ENCODE results near the gene CYB561D2. TPM values are rescaled to one million over a fixed set of nuclear protein-coding genes. Genes with fewer than 3 reads are reported as not detected.

Gene CYB561D2
- total and polyA plus RNA-seq, 2 of the 13 experiments (the other 11 are each of a cell fraction or from before 2014, with no cell fraction given) = 11.1 to 17.2 TPM

- TF ChIP-seq HNF4G (IDR thresholded peaks at IDR 0.05; ENCODE audit: borderline replicate concordance, low read depth, low read length) (peak; percentile 50; the same call in 1 of the 2 replicates), HNF4G (CRISPR knock-in tag; IDR thresholded peaks at IDR 0.05; ENCODE audit: borderline replicate concordance, low read depth) (no peak), MEF2D (CRISPR knock-in tag; IDR thresholded peaks at IDR 0.05) (no peak), ZNF773 (CRISPR knock-in tag; IDR thresholded peaks at IDR 0.05; ENCODE audit: borderline replicate concordance) (no peak), THAP11 (CRISPR knock-in tag; IDR thresholded peaks at IDR 0.05) (peak; percentile 77), PCBP2 (optimal IDR thresholded peaks at IDR 0.05; ENCODE audit: low read depth, low read length, poor library complexity, severe bottlenecking) (no peak), ZNF468 (CRISPR knock-in tag; IDR thresholded peaks at IDR 0.05) (no peak), ZFP36L1 (CRISPR knock-in tag; IDR thresholded peaks at IDR 0.05) (no peak), CHD4 (IDR thresholded peaks at IDR 0.05; ENCODE audit: borderline replicate concordance, low read length) (no peak), HOXA7 (CRISPR knock-in tag; IDR thresholded peaks at IDR 0.05) (no peak), PHF20 (CRISPR knock-in tag; IDR thresholded peaks at IDR 0.05) (no peak), HMGA1 (CRISPR knock-in tag; conservative IDR thresholded peaks at IDR 0.05) (no peak), ZIK1 (CRISPR knock-in tag; IDR thresholded peaks at IDR 0.05; ENCODE audit: borderline replicate concordance, low read depth) (no peak), HNRNPK (IDR thresholded peaks at IDR 0.05; ENCODE audit: low read depth, low read length, poor library complexity, severe bottlenecking) (no peak), IRF9 (CRISPR knock-in tag; IDR thresholded peaks at IDR 0.05; ENCODE audit: borderline replicate concordance) (no peak), BRCA1 (CRISPR knock-in tag; IDR thresholded peaks at IDR 0.05) (no peak), KDM5B (CRISPR knock-in tag; IDR thresholded peaks at IDR 0.05; ENCODE audit: borderline replicate concordance) (peak; percentile 57; the same call in 1 of the 2 replicates), RARA (CRISPR knock-in tag; IDR thresholded peaks at IDR 0.05) (0 out of 2 replicates have a peak, but pooled peaks have one; percentile 21), ZGPAT (CRISPR knock-in tag; IDR thresholded peaks at IDR 0.05) (peak; percentile 48; the same call in 1 of the 2 replicates), DBP (CRISPR knock-in tag; IDR thresholded peaks at IDR 0.05; ENCODE audit: not compliant biosample characterization) (no peak), ZSCAN31 (CRISPR knock-in tag; IDR thresholded peaks at IDR 0.05; ENCODE audit: low read depth) (peak; percentile 64; the same call in 1 of the 2 replicates), GABPA (IDR thresholded peaks at IDR 0.05; ENCODE audit: low read depth, low read length) (no peak), GABPA (CRISPR knock-in tag; IDR thresholded peaks at IDR 0.05; ENCODE audit: low read depth) (peak; percentile 39), JUN (CRISPR knock-in tag; IDR thresholded peaks at IDR 0.05) (no peak), ZFP62 (CRISPR knock-in tag; IDR thresholded peaks at IDR 0.05) (no peak)
- TF ChIP-seq, protein P1, sequence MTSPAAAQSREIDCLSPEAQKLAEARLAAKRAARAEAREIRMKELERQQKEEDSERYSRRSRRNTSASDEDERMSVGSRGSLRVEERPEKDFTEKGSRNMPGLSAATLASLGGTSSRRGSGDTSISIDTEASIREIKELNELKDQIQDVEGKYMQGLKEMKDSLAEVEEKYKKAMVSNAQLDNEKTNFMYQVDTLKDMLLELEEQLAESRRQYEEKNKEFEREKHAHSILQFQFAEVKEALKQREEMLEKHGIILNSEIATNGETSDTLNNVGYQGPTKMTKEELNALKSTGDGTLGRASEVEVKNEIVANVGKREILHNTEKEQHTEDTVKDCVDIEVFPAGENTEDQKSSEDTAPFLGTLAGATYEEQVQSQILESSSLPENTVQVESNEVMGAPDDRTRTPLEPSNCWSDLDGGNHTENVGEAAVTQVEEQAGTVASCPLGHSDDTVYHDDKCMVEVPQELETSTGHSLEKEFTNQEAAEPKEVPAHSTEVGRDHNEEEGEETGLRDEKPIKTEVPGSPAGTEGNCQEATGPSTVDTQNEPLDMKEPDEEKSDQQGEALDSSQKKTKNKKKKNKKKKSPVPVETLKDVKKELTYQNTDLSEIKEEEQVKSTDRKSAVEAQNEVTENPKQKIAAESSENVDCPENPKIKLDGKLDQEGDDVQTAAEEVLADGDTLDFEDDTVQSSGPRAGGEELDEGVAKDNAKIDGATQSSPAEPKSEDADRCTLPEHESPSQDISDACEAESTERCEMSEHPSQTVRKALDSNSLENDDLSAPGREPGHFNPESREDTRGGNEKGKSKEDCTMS (CRISPR knock-in tag; conservative IDR thresholded peaks at IDR 0.05) = no peak
Measured at GRCh38 chr3:50324351-50325112, 26.1 kb upstream of the CYB561D2 start (continued).
